NCI-H128 (cell line): ENCODE measurements around the gene ETS2.

ENCODE experiments used
- DNase-seq: peaks from one replicate; lab custom pipeline; 2025; ENCODE audit not compliant: unreplicated experiment; lab: John Stamatoyannopoulos, UW

The ETS2 gene

DNA sequence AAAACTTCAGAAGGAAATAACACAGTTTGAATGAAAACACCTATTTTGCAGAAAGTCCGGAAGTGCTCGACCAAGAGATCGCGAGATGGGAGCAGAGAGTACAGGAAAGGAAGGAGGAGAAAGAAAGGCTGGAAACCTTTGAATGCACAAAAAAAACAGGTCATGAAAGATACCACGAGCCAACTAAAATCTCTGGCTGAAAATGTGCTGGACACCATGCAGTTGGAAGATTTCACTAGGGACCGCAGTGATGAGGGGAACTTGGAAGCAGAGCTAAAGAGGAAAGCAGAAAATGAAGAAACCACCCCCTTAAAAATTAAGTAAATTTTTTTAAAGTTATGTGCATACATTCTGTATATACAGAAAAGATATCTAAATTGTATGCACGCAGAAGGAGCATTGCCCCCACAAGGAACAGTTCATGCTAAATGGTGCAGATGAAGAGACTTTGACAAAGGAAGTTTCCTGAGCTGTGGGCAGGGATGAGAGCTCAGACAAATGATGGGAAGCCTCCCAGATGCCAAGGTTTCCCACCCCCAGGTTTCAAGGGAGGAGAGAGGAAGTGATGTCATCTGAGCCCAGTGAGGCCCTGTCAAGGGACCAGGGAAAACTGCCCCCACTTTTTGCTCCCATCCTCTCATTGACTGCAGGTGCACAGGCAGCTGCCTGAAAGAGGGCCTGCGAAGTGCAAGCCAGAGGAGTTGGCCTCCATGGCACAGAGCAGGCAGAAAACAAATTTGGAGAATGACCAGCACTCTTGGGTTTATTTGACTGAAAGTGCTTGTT is 52.5 kb downstream of the ETS2 start:
- DNase-seq: no peak

DNA sequence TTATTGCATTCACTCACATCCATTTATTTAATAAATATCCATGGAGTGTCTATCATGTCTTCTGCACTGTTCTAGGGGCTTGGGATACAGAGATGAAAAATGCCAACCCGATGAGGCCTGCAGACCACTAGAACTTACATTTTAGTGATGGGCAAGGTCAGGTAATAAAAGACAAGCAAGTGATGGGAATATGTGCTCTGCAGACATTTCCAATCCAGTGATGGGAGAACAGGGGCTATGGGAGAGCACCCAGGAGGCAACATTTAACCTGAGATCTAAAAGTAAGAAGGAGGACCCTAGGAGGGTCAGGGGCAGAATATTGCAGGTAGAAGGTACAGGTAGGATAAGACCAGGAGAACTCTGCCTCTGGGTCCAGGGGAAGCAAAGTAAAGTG is 53.1 kb downstream of the ETS2 start:
- no peak for DNase-seq

DNA sequence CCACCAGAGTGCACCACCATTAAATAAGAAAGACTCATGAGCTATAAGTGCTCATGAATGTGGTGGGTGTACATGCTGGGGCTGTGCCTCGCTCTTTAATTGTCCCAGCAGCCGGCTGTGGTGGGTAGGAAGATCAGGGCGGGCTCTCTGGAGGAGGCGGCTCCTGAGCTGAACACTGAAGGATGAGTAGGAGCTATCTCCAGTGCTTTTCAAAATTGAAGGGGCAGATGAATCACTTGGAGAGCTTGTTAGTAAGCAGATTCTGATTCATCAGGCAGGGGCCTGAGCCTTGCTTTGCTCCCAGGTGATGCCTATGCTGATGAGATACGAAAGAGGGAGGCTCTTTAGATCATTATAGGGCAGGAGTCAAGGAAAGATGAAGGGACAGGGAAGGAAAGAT is 54.1 kb downstream of the ETS2 start:
- no peak for DNase-seq

DNA sequence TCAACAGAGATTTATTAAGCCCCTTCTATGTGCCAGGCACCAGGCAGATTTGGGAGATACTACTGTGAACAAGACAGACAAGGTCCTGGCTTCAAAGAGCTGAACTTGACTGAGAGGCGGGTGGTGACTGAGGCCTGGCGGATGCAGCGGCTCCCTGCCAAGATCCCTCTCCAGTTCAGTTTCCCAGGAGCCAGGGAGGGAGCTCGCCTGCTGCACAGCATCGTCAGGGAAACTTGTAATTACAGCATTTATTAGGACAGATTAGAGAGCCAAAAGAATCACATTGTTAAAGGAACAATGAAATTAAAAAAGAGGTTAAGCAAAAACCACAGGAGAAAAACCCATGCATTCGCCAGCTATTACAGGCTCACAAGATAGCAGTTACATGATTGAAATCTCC is 55.3 kb downstream of the ETS2 start:
- no peak for DNase-seq

DNA sequence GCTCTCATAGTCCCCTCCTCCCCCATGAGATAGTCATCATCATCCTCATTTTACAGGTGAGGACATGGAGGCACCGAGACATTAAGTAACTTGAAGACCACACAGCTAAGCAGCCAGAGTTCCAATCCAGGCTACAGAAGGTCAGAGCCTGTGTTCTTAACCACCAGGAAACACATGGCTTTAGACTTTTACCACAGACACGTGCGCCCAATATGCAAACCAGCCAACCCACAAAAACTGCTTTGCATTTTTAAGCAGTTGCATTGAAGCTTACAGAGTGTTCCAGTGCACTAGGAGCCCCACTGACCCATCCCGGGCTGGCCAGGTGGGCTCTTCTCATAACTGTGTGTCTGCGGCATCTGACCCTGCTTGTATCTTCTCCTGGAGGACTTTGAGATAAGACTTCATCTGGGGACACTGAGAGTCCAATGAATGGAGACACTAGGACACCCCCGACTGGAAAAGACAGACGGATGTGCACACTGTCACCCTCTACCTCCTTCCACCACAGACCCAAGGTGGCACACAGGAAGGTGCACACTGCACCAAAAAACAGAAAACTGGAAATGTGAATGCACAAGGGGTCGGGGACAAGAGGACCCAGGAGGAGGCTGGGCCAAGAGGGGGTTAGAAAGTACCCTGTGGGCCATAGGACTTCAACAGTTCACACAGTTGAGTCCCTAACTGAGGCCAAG is 56.4 kb downstream of the ETS2 start:
- no peak for DNase-seq

DNA sequence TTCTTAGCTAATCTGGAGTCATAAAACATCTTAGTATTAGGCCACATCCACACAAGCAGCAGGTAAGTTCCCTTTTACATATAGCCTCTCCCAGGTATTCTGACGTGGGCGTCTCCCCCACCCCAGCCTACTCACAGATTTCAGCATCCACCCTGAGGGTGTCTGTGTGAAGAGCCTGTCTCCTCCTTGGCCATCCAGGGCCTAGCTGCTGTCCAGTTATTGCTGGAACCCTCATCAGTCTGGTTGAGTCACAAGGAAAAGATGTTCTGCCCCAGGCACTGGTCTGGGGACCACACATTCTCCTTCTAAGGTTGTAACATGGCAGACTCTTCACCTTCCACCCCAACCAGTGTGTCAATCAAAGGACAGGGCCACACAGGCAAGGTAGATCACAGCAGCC is 57.6 kb downstream of the ETS2 start:
- no peak for DNase-seq

DNA sequence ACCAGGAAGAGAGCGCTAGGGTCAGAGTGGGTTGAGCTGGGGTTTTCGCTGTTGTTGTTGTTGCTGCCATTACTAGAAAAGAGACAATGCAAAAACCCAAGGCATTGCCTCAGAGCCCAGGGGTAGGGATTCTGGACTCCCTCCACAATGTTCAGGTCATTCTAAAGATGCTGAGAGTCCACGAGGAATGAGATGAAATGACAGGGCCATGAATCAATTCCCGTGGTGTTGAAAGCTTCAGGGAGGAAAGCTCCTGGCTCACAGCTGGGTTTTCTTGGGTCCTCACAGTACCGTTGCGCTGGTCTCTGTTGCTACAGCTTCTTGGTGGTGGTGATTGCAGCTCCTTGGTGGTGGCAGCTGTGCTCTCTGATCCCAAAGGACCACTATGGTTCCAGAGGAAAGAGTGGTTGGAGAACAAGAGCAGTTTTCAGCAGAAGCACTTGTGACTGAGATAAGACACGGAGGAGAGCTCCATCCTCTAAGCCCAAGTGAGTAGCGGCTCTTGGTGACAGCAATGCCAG is 58.2 kb downstream of the ETS2 start:
- DNase-seq: no peak

DNA sequence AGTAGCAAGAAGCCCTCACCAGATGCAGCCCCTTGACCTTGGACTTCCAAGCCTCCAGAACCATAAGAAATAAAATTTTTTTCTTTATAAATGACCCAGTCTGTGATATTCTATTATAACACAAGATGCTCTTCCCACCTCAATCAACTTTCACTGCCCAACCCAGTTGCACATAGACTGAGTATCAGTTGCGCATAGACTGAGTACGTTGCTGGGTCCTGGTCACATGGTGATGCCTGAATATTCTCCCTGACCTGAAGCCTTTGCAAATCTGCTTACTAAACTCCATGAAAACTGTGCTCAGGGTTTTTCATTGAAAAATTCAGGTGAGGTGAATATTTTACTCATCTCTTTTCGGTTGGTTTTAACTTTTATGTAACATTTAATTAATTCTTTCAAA is 59.2 kb downstream of the ETS2 start:
- no peak for DNase-seq

DNA sequence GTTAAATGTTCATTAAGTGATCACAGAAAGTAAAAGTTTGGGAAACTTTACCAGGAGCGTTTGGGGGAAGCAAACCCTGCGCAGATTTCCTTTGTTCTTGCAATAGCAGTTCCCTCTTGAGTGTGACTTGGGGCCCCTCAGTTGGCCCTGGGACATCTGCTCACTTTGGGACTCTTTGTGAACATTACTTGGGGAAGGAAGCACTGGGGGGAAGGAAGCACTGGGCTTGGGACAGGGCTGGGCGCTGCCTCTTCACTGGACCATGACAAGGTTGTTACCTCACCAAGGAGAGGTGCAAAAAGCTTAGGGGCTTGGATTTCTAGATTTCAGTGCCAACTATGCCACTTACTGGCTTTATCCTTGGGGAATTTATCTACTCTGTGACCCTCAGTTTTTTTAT is 63.5 kb downstream of the ETS2 start:
- no peak for DNase-seq

DNA sequence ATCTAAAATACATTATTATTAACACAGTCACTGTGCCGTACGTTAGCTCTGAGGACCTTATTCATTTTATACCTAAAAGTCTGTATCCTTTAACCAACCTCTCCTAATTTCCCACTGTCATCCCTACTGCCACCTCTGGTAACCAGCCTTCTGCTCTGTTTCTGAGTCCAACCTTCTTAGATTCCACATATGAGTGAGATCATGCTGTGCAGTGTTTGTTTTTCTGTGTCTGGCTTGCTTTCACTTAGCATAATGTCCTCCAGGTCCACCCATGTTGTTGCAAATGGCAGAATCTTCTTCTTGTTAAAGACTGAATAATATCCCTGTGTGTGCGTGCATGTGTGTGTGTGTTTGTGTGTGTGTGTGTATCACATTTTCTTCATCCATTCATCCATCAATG is 64.2 kb downstream of the ETS2 start:
- no peak for DNase-seq
